OCI-M1 (cell line): ENCODE data around the gene RNGTT.
"Not testable (repeated sequence)": the region's sequence is repeated elsewhere in the genome, so short reads cannot be mapped to it uniquely, and the experiment has no call there.

Experiments
- DNase-seq: peaks from one replicate; lab custom pipeline; 2025; lab: John Stamatoyannopoulos, UW

RNGTT gene

DNA sequence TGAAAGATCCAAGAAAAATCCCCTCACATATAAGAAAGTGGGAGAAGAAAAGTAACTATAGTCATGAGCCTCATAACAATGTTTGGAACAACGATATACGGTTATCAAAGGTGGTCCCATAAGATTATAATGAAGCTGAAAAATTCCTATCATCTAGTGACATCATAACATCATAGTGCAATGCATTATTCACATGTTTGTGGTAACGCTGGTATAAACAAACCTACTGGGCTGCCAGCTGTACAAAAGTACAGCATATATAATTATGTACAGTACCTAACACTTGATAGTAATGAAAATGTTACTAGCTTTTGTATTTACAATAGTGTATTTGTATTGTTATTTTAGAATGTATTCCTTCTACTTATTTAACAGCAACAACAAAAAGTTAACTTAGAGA is 240.7 kb downstream of the RNGTT start:
- DNase-seq = no peak

DNA sequence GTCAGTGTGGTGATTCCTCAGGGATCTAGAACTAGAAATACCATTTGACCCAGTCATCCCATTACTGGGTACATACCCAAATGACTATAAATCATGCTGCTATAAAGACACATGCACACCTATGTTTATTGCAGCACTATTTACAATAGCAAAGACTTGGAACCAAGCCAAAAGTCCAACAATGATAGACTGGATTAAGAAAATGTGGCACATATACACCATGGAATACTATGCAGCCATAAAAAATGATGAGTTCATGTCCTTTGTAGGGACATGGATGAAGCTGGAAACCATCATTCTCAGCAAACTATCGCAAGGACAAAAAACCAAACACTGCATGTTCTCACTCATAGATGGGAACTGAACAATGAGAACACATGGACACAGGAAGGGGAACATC is 247.0 kb downstream of the RNGTT start:
- DNase-seq = not testable (repeated sequence)

DNA sequence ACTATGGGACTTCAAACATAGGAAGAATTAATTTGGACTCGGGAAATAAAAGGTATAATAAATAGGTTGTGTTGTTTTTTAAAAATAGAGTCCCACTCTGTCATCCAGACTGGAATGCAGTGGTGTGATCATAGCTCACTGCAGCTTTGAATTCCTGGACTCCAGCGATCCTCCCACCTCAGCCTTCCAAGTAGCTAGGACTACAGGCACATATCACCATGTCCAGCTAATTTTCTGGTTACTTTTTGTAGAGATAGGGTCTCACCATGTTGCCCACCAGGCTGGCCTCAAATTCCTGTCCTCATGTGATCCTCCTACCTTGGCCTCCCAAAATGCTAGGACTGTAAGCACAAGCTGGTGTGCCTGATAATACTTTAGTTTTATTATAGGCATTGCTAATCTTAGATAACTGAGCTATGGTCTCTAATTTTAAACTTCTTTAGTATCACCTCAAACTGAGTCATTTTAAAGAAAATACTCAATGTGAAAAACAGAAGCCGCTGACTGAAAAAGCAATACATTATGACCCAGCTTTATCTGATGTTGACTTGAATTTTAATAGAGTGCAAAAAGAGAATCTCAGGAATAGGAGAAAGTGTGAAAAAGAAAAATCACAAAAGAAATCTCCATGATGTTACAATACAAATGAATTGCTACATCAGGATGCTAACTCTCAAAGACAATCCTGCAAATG is 251.0 kb downstream of the RNGTT start:
- no peak for DNase-seq

DNA sequence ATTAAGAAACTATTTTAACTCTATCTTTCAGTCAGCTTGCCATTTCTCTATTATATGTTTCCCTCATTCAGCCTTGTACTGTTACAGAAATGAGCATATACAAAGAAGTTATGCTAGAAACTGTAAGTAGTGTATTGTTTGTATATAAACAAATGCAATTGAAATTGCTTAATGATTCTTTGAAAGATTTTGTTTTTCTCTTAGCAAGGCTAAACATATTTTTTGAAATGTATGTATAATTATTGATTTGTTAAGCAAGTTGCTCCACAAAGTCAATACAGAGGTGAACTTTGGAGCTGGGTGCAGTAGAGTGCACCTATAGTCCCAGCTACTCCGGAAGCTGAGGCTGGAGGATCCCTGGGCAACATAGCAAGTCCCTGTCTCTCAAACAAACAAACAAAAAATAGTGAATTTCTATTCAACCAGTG is 253.6 kb downstream of the RNGTT start:
- DNase-seq = no peak

DNA sequence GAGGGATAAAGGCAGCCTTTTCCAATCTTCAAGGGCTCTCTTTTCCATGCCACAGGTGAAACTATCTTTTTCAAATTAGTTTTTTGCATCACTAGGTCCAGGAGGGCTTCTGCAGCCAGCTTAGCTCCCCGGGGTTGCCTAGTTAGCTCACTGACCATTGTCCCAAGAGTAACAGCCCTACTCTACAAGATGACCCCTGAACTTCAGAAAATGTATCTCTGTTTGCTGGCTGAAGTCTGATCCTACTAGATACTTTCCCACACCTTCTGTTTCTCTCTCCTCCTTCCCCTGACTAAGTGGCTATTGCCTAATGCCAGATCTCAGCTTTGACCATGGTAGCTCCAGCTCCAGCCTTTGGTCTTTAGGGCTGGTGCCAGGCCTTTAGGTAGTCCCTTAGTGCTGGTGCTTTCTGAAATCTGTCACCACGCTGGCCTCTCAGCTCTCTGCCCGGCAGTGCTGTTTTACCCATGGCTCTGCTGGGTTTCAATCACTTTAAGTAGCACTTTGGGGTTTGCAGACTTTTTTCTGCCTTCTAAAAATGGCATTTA is 255.1 kb downstream of the RNGTT start:
- DNase-seq = peak; percentile 24

DNA sequence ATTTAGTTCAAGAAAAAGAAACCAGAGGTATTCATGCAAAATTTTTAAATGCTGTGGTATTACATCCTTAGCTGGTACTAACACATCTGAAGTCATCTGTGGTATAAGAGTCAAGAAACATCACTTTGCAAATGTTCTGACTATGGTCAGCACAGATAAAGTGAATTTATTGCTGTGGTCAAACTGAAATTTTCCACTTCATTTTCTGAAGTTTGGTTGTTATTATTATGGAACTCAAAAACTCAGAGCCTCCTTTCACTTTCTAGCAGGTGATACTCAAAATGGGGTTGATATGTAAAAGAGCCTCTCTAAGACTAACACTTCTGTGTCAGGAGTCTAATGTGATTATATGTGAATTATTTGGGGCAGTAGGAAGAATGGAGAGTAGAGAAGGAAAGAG is 257.8 kb downstream of the RNGTT start:
- DNase-seq = peak; percentile 91

DNA sequence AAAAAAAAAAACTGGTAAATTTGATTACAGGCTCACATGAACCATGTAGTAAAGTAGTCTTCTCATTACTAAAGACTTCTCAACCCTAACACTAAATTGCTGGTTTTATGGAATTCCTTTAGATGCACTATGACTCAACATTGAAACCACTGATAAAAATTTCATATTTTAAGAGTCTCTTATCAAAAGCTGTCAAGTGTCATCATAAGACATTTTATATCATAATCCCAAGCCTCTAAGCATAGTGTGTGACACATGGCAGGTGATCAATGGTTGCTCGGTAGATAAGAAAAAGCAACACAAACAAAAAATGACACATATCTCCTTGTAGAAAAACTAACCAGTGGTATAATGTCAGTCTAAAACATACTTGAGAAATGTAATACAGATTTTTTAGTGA is 258.4 kb downstream of the RNGTT start:
- DNase-seq = peak; percentile 80

DNA sequence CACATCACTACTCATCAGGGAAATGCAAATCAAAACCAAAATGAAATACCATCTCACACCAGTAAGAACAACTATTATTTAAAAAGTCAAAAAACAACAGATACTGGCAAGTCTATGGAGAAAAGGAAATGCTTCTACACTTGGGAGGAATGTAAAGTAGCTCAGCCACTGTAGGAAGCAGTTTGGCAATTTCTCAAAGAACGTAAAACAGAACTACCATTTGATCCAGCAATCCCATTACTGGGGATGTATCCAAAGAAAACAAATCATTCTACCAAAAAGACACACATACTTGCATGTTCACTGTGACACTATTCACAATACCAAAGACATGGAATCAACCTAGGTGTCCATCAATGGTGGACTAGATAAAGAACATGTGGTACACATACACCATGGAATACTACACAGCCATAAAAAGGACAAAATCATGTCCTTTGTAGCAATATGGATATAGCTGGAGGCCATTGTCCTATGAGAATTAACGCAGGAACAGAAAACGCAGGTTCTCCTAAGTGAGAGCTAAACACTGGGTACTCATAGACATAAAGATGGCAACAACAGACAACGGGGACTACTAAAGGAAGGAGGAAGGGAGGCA is 260.4 kb downstream of the RNGTT start:
- DNase-seq = no peak

DNA sequence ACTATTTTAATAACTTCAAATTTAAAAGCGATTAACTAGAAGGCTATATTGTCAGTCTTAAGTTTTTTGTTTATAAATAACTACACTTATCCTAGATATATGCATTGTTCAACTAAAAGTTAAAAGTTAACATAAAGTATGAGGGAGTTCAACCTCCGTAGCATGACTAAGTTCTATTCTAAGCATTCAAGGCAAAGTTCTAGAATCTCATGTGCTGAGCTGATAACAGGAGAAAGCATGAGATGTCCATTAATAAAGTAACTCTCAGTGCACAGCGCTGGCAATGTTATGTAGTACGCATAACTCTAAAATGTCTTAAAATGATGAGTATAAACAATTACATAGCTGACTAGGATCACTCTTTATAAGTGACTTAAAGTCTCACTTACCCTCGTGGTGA is 264.8 kb downstream of the RNGTT start:
- DNase-seq = no peak

DNA sequence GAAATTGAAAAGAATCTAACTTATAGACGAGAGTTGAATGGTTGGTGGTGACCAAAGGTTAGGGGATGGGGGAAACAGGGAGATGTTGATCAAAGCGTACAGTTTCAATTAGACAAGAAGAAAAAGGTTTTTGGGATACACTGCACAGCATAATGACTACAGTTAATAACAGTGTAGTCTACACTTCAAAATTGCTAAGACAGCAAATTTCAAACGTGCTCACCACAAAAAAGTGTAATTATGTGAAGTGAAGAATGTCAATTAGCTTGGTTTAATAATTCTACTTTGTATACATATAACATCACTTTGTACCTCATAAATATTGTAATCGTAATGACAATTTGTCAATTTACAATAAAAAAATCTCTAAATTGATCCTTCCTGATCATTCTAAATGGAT is 267.5 kb downstream of the RNGTT start:
- no peak for DNase-seq

DNA sequence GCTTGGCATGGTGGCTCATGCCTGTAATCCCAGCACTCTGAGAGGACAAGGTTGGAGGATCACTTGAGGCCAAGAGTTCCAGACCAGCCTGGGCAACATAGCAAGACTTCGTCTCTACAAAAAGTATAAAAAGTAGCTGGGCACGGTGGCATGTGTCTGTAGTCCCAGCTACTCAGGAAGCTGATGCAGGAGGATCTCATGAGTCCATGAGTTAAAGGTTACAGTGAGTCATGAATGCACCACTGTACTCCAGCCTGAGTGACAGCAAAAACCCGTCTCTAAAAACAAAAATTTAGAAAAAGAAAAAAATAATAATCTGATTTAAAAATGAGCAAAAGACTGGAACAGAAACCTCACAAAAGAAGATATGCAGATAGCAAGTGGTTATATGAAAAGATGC is 279.7 kb downstream of the RNGTT start:
- no peak for DNase-seq

DNA sequence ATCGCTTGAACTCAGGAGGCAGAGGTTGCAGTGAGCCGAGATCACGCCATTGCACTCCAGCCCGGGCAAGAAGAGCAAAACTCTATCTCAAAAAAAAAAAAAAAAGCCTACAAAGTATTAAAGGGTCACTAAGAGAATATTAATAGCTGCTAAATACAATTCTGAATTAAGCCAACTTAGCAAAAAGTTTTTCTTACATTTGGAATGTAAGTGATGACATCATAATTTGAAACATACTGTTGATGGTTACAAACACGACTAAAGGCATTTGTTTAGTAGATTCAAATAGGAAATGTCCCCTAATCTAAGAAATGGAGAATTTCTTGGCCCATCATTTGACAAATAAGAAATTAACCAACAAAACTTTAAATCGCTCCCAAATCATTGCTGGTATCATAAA is 282.8 kb downstream of the RNGTT start:
- DNase-seq = no peak

DNA sequence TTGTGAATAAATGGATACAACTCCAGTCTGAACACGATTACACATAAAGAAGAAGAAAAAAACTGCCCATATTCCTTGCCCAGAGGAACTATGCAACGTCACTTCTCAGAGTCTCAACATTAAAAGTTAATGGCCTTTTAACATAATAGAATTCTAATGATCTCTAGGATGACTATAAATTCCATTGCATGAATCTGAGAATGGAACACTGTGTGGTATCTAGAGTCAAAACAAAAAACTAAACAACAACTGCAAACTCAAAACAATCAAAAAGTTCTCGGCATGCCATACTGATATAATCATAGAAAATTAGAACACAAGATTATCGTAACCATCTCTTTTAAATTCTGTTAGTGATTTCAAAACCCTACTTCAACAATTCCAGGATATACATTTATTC is 283.6 kb downstream of the RNGTT start:
- no peak for DNase-seq

DNA sequence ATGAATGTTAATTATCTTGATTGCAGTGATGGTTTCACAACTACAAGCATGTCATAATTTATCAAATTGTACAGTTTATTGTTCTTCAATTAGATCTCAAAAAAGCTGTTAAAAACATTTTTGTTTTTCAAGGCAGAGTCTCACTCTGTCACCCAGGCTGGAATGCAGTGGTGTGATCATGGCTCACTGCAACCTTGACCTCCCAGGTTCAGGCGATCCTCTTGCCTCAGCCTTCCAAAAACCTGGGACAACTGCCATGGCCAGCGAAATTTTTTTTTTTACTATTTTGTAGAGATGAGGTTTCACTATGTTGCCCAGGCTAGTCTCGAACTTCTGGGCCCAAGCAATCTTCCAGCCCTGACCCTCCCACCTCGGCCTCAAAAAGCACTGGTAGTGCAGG is 286.1 kb downstream of the RNGTT start:
- DNase-seq = no peak

DNA sequence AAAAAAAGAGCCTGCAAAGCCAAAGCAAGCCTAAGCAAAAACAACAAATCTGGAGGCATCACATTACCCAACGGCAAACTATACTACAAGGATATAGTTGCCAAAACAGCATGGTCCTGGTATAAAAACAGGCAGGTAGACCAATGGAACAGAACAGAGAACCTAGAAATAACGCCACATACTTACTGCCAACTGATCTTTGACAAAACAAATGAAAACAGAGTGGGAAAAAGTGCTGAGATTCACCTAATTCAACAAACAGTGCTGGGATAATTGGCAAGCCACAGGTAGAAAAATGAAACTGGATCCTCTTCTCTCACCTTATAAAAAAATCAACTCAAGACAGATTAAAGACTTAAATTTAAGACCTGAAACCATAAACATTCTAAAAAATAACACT is 291.8 kb downstream of the RNGTT start:
- DNase-seq = no peak

DNA sequence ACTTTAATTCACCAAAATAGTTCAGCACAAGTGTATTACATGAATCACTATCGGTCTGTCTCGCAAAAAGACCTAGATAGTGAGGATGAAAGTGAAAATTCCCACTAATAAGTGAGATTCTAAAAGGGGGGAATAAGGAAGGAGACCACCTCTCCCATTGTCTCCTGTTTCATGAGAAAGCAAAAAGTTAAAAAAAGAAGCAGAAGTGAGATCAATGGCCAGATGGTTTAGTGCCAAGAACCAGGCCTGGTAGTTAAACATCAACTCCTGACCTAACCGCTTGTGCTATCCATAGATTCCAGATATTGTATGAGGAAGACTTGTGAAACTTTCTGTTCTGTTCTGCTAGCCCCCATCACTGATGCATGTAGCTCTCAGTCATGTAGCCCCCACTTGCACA is 293.0 kb downstream of the RNGTT start:
- peak; percentile 36 for DNase-seq

DNA sequence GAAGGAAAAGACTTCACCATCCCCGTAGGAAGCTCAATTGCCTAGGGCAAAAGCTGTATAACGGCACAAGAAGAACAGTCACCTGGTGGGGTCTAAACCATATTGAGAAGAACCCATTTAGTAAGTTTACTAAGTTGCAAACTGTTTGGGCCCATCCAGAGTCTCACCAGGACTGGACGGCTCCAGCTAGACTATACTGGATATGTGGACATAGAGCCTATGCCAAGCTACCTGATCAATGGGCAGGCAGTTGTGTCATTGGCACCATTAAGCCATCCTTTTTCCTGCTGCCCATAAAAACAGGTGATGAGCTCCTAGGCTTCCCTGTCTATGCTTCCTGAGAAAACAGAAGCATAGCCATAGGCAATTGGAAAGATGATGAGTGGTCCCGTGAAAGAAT is 293.9 kb downstream of the RNGTT start:
- DNase-seq = no peak

DNA sequence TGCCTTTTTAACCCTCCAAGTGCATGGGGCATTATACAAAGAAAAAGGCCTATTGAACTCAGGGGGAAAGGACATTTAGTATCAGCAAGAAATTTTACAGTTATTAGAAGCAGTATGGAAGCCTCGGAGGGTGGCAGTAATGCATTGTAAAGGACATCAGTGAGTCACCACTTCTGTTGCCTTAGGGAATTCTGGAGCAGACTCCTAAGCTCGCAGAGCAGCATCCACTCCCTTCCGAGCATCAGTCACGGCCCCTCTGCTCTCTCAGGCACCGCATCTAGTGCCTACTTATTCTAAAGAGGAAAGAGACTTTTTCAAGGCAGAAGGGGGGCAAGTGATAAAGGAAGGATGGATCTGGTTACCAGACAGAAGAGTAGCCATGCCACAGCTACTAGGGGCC is 296.5 kb downstream of the RNGTT start:
- DNase-seq = no peak

DNA sequence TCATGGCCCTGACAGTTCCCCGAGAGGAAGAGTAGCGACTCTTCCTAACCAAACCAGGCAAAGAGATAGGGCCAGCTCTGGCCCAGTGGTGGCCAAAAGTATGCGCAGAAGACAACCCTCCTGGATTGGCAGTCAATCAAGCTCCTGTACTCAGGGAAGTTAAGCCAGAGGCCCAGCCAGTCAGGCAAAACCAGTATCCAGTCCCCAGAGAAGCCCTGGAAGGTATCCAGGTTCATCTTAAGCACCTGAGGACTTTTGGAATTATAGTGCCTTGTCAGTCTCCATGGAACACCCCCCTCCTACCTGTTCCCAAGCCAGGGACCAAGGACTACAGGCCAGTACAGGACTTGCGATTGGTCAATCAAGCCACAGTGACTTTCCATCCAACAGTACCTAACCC is 298.3 kb downstream of the RNGTT start:
- no peak for DNase-seq

DNA sequence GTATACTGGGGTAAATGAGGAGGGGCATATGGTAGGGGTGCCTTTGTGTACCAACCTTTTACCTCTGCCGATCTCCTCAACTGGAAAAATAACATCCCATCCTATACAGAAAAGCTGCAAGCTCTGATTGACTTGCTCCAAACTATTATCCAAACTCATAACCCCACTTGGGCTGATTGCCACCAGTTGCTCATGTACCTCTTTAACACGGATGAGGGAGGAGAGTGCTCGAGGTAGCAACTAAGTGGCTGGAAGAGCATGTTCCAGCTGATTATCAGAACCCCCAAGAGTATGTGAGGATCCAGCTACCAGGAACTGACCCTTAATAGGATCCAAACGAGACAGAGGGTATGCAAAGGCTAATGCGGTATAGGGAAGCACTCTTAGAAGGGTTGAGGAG is 299.6 kb downstream of the RNGTT start:
- DNase-seq = no peak

DNA sequence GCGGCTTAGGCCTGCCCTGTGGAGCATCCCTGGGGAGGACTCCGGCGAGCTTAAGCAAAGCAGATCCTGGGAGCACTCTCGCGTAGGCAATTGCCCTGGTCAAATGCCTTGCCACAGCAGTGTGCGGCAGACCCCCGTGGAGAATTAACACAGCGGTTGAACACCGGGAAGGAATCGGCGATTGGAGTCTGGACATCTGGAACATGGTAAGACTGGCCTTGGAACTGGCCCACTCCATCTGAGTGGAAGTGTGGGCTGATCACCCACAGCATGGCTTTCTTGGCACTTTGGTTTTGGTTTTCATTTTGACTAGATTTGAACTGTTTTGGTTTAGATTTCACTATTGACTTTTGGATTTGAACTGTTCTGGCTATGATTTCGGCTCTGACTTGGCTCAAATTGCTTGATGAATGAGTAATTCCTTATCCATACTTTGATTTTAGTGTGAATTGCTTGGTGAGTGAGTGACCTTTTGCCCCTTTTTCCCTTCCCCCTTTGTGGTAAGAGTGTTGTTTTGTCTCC is 300.7 kb downstream of the RNGTT start:
- no peak for DNase-seq

DNA sequence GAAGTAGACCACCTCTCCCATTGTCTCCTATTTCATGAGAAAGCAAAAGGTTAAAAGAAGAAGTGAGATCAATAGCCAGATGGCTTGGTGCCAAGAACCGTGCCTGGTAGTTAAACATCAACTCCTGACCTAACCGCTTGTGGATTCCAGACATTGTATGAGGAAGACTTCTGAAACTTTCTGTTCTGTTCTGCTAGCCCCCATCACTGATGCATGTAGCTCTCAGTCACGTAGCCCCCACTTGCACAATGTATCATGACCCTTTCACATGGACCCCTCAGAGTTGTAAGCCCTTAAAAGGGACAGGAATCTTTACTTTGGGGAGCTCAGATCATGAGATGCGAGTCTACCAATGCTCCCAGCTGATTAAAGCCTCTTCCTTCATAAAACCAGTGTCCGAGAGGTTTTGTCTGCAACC is 301.2 kb downstream of the RNGTT start:
- peak; percentile 36 for DNase-seq

DNA sequence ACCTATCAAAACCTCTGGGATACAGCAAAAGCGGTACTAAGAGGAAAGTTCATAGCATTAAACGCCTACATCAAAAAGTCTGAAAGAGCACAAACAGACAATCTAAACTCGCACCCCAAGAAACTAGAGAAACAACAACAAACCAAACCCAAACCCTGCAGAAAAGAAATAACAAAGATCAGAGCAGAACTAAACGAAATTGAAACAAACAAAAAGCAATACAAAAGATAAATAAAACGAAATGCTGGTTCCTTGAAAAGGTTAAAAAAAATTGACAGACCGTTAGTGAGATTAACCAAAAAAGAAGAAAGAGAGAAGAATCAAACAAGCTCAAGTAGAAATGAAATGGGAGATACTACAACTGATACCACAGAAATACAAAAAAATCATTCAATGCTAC is 302.3 kb downstream of the RNGTT start:
- DNase-seq = no peak

DNA sequence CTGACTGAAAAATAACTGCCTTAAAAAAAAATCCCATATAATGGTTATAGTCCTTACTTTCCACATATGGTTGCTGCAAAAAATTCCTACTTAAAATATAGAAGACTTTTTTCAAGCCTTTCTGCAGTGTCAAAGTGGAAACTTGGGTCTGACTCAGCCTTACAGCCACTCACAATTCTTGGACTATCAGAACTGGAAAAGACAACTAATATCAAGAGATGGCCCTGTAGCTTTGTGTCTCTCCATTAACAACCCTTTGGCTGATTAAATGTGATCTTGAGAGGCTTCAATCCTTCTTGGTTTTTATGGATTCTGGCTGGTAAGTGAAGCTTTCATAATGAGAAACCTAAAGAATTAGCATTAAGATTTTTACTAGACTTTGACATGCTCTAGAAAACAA is 307.8 kb downstream of the RNGTT start:
- no peak for DNase-seq
